IMR-90 (cell line): ENCODE measurements around the gene SLC17A5.
"Not testable (repeated sequence)": the region's sequence is repeated elsewhere in the genome, so short reads cannot be mapped to it uniquely, and the experiment has no call there.

Experiments used
- BHLHE40 ChIP-seq: fragments of 150-350 bp; IDR thresholded peaks from 2 replicates; pipeline ENCODE4 v1.6.1; 2016; ENCODE audit warnings: mild to moderate bottlenecking, low read depth, low read length
- CEBPB ChIP-seq: IDR thresholded peaks from 2 replicates; pipeline ENCODE4 v1.6.1; 2012; ENCODE audit warnings: low read depth, low read length, improper control_type of control experiment
- CHD1 ChIP-seq: IDR thresholded peaks from 2 replicates; pipeline ENCODE4 v1.6.1; 2012; ENCODE audit warnings: low read depth, low read length, improper control_type of control experiment
- CTCF ChIP-seq: conservative IDR thresholded peaks from 2 replicates; pipeline ENCODE4 v1.5.1; 2012; ENCODE audit warnings: mild to moderate bottlenecking, low read depth, low read length, improper control_type of control experiment
- FOS ChIP-seq: fragments of 150-350 bp; IDR thresholded peaks from 2 replicates; pipeline ENCODE4 v1.6.1; 2016; ENCODE audit warnings: low read depth, low read length
- MAFK ChIP-seq: IDR thresholded peaks from 2 replicates; pipeline ENCODE4 v1.6.1; 2012; ENCODE audit warnings: low read depth, low read length, improper control_type of control experiment
- MAZ ChIP-seq: IDR thresholded peaks from 2 replicates; pipeline ENCODE4 v1.6.1; 2012; ENCODE audit warnings: low read depth, mild to moderate bottlenecking, low read length, improper control_type of control experiment, moderate library complexity, borderline replicate concordance
- POLR2A ChIP-seq: IDR thresholded peaks from 2 replicates; pipeline ENCODE4 v1.6.1; 2012; ENCODE audit warnings: mild to moderate bottlenecking, low read depth, low read length
- RAD21 ChIP-seq: IDR thresholded peaks from 2 replicates; pipeline ENCODE4 v1.6.1; 2012; ENCODE audit warnings: low read length, improper control_type of control experiment
- RCOR1 ChIP-seq: IDR thresholded peaks from 2 replicates; pipeline ENCODE4 v1.6.1; 2012; ENCODE audit warnings: mild to moderate bottlenecking, low read length, improper control_type of control experiment; ENCODE audit not compliant: insufficient replicate concordance
- SMC3 ChIP-seq: fragments of 150-350 bp; IDR thresholded peaks from 2 replicates; pipeline ENCODE4 v1.6.1; 2016; ENCODE audit warnings: low read depth, mild to moderate bottlenecking, antibody characterized with exemption, low read length, moderate library complexity
- TF ChIP-seq, protein P1 (sequence below): fragments of 150-350 bp; IDR thresholded peaks from 2 replicates; pipeline ENCODE4 v1.6.1; 2017; ENCODE audit warnings: mild to moderate bottlenecking, antibody characterized with exemption, low read length, low read depth
- TF ChIP-seq, protein P2 (sequence below): fragments of 150-350 bp; IDR thresholded peaks from 2 replicates; pipeline ENCODE4 v1.6.1; 2016; ENCODE audit warnings: low read depth, mild to moderate bottlenecking, low read length, moderate library complexity, borderline replicate concordance

- TF ChIP-seq CHD1, CTCF, MAFK, POLR2A, MAZ, FOS, RAD21, RCOR1, CEBPB, BHLHE40, SMC3: not testable (repeated sequence)
- TF ChIP-seq, protein P1, sequence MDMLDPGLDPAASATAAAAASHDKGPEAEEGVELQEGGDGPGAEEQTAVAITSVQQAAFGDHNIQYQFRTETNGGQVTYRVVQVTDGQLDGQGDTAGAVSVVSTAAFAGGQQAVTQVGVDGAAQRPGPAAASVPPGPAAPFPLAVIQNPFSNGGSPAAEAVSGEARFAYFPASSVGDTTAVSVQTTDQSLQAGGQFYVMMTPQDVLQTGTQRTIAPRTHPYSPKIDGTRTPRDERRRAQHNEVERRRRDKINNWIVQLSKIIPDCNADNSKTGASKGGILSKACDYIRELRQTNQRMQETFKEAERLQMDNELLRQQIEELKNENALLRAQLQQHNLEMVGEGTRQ = not testable (repeated sequence)
- TF ChIP-seq, protein P2, sequence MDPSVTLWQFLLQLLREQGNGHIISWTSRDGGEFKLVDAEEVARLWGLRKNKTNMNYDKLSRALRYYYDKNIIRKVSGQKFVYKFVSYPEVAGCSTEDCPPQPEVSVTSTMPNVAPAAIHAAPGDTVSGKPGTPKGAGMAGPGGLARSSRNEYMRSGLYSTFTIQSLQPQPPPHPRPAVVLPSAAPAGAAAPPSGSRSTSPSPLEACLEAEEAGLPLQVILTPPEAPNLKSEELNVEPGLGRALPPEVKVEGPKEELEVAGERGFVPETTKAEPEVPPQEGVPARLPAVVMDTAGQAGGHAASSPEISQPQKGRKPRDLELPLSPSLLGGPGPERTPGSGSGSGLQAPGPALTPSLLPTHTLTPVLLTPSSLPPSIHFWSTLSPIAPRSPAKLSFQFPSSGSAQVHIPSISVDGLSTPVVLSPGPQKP = not testable (repeated sequence)
Observed at GRCh38 chr6:73572531-73572930, 81.3 kb downstream of the SLC17A5 start.
